ENCODE measurements around the gene FTCDNL1.

GRCh38 chr2:199861132-199861774 is 10.3 kb upstream of the FTCDNL1 start:
- TF ChIP-seq POLR2A (IDR thresholded peaks at IDR 0.05; ENCODE audit: low read length): no peak
- no peak for TF ChIP-seq GATA1 (IDR thresholded peaks at IDR 0.05; ENCODE audit: low read depth, low read length)
